Measurements from ENCODE around the gene TOX2.

The TOX2 gene

GRCh38 chr20:43917380-43917779 is 2.7 kb downstream of the TOX2 start:
- no CpG with 5 or more reads among the region's 9 CpGs for WGBS (ENCODE audit: extremely low coverage, insufficient coverage, low lambda C conversion rate)
- no peak overlapping the region for H4K5ac ChIP-seq (ENCODE audit: low read length)
- H3K27ac ChIP-seq (ENCODE audit: low read depth, low read length): no peak overlapping the region
- H2BK5ac ChIP-seq (ENCODE audit: low read length): no peak overlapping the region
- no peak overlapping the region for H3K4me2 ChIP-seq (ENCODE audit: low read length)
- no peak for DNase-seq
- H3K79me1 ChIP-seq (ENCODE audit: low read length): no peaks in the 10 kb centered on the region
- H3K9ac ChIP-seq (ENCODE audit: low read length): no peak overlapping the region
- H2AK5ac ChIP-seq (ENCODE audit: low read length): no peak overlapping the region
- H3K4me1 ChIP-seq (ENCODE audit: control insufficient read depth, low read depth, low read length): peaks cover 5% of the 10 kb centered on the region
- no peaks in the 10 kb centered on the region for H3K36me3 ChIP-seq (ENCODE audit: control insufficient read depth, insufficient read depth, low read length)
- no peak overlapping the region for H2BK120ac ChIP-seq (ENCODE audit: low read depth, low read length)
- H4K8ac ChIP-seq (ENCODE audit: low read depth, low read length): no peak overlapping the region
- no peak overlapping the region for H3K4me3 ChIP-seq (ENCODE audit: low read length)
- H3K79me2 ChIP-seq (ENCODE audit: control insufficient read depth, insufficient read depth, low read length): no peaks in the 10 kb centered on the region
- H3K27me3 ChIP-seq (ENCODE audit: insufficient read depth, low read length, poor library complexity): peaks cover 2% of the 10 kb centered on the region
- no peak overlapping the region for H2BK15ac ChIP-seq (replicated peaks; ENCODE audit: low read depth)
- H3K56ac ChIP-seq (ENCODE audit: low read length): no peak overlapping the region
- H3K4ac ChIP-seq (ENCODE audit: low read depth, low read length): no peak overlapping the region
- no peak overlapping the region for H3K18ac ChIP-seq (ENCODE audit: low read length)
- H3K23ac ChIP-seq (ENCODE audit: low read length): no peak overlapping the region

- WGBS (ENCODE audit: extremely low coverage, insufficient coverage, low lambda C conversion rate): no CpG with 5 or more reads among the region's 6 CpGs
These were observed 5.2 kb downstream of the TOX2 start for GRCh38 chr20:43919686-43920403.

GRCh38 chr20:43920797-43921196 is 6.1 kb downstream of the TOX2 start:
- peaks cover 2% of the 10 kb centered on the region for H3K27me3 ChIP-seq (ENCODE audit: insufficient read depth, low read length, poor library complexity)
- no CpG with 5 or more reads among the region's 4 CpGs for WGBS (ENCODE audit: extremely low coverage, insufficient coverage, low lambda C conversion rate)
- no peak overlapping the region for H2BK15ac ChIP-seq (replicated peaks; ENCODE audit: low read depth)
- H3K27ac ChIP-seq (ENCODE audit: low read depth, low read length): no peak overlapping the region
- no peak overlapping the region for H3K23ac ChIP-seq (ENCODE audit: low read length)
- H3K36me3 ChIP-seq (ENCODE audit: control insufficient read depth, insufficient read depth, low read length): no peaks in the 10 kb centered on the region
- no peak overlapping the region for H4K5ac ChIP-seq (ENCODE audit: low read length)
- DNase-seq: no peak
- H3K9ac ChIP-seq (ENCODE audit: low read length): no peak overlapping the region
- H3K56ac ChIP-seq (ENCODE audit: low read length): no peak overlapping the region
- no peak overlapping the region for H3K4me2 ChIP-seq (ENCODE audit: low read length)
- H3K4me3 ChIP-seq (ENCODE audit: low read length): no peak overlapping the region
- H3K18ac ChIP-seq (ENCODE audit: low read length): no peak overlapping the region
- H2BK120ac ChIP-seq (ENCODE audit: low read depth, low read length): no peak overlapping the region
- H3K4me1 ChIP-seq (ENCODE audit: control insufficient read depth, low read depth, low read length): no peaks in the 10 kb centered on the region
- H3K79me2 ChIP-seq (ENCODE audit: control insufficient read depth, insufficient read depth, low read length): no peaks in the 10 kb centered on the region
- H2AK5ac ChIP-seq (ENCODE audit: low read length): no peak overlapping the region
- no peaks in the 10 kb centered on the region for H3K79me1 ChIP-seq (ENCODE audit: low read length)
- H4K8ac ChIP-seq (ENCODE audit: low read depth, low read length): no peak overlapping the region
- no peak overlapping the region for H3K4ac ChIP-seq (ENCODE audit: low read depth, low read length)
- H2BK5ac ChIP-seq (ENCODE audit: low read length): no peak overlapping the region

More at GRCh38 chr20:43919686-43920403, 5.2 kb downstream of the TOX2 start:
- no peaks in the 10 kb centered on the region for H3K79me2 ChIP-seq (ENCODE audit: control insufficient read depth, insufficient read depth, low read length)
- no peak overlapping the region for H3K4me2 ChIP-seq (ENCODE audit: low read length)
- no peak overlapping the region for H2AK5ac ChIP-seq (ENCODE audit: low read length)
- no peak overlapping the region for H4K5ac ChIP-seq (ENCODE audit: low read length)
- no peak overlapping the region for H3K56ac ChIP-seq (ENCODE audit: low read length)
- no peaks in the 10 kb centered on the region for H3K36me3 ChIP-seq (ENCODE audit: control insufficient read depth, insufficient read depth, low read length)
- H3K4me1 ChIP-seq (ENCODE audit: control insufficient read depth, low read depth, low read length): peaks cover 5% of the 10 kb centered on the region
- no peak for DNase-seq
- H3K27me3 ChIP-seq (ENCODE audit: insufficient read depth, low read length, poor library complexity): peaks cover 2% of the 10 kb centered on the region
- no peak overlapping the region for H3K18ac ChIP-seq (ENCODE audit: low read length)
- no peak overlapping the region for H3K23ac ChIP-seq (ENCODE audit: low read length)
- H3K9ac ChIP-seq (ENCODE audit: low read length): no peak overlapping the region
- H3K27ac ChIP-seq (ENCODE audit: low read depth, low read length): no peak overlapping the region
- H3K79me1 ChIP-seq (ENCODE audit: low read length): no peaks in the 10 kb centered on the region
- H2BK5ac ChIP-seq (ENCODE audit: low read length): no peak overlapping the region
- H2BK15ac ChIP-seq (replicated peaks; ENCODE audit: low read depth): no peak overlapping the region
- H3K4me3 ChIP-seq (ENCODE audit: low read length): no peak overlapping the region
- H4K8ac ChIP-seq (ENCODE audit: low read depth, low read length): no peak overlapping the region
- H3K4ac ChIP-seq (ENCODE audit: low read depth, low read length): no peak overlapping the region
- H2BK120ac ChIP-seq (ENCODE audit: low read depth, low read length): no peak overlapping the region

GRCh38 chr20:43921227-43921780 is 6.7 kb downstream of the TOX2 start:
- no peak for DNase-seq
- H2BK15ac ChIP-seq (replicated peaks; ENCODE audit: low read depth): no peak overlapping the region
- H3K79me2 ChIP-seq (ENCODE audit: control insufficient read depth, insufficient read depth, low read length): no peaks in the 10 kb centered on the region
- H3K27ac ChIP-seq (ENCODE audit: low read depth, low read length): no peak overlapping the region
- H3K27me3 ChIP-seq (ENCODE audit: insufficient read depth, low read length, poor library complexity): no peaks in the 10 kb centered on the region
- no peak overlapping the region for H3K4ac ChIP-seq (ENCODE audit: low read depth, low read length)
- no peak overlapping the region for H4K5ac ChIP-seq (ENCODE audit: low read length)
- no peaks in the 10 kb centered on the region for H3K36me3 ChIP-seq (ENCODE audit: control insufficient read depth, insufficient read depth, low read length)
- H2BK120ac ChIP-seq (ENCODE audit: low read depth, low read length): no peak overlapping the region
- H3K4me2 ChIP-seq (ENCODE audit: low read length): no peak overlapping the region
- no peak overlapping the region for H4K8ac ChIP-seq (ENCODE audit: low read depth, low read length)
- no peak overlapping the region for H3K9ac ChIP-seq (ENCODE audit: low read length)
- H3K23ac ChIP-seq (ENCODE audit: low read length): no peak overlapping the region
- H3K18ac ChIP-seq (ENCODE audit: low read length): no peak overlapping the region
- no peaks in the 10 kb centered on the region for H3K79me1 ChIP-seq (ENCODE audit: low read length)
- no peak overlapping the region for H3K56ac ChIP-seq (ENCODE audit: low read length)
- H2BK5ac ChIP-seq (ENCODE audit: low read length): no peak overlapping the region
- H3K4me1 ChIP-seq (ENCODE audit: control insufficient read depth, low read depth, low read length): no peaks in the 10 kb centered on the region
- WGBS (ENCODE audit: extremely low coverage, insufficient coverage, low lambda C conversion rate): no CpG with 5 or more reads among the region's 2 CpGs
- no peak overlapping the region for H2AK5ac ChIP-seq (ENCODE audit: low read length)
- no peak overlapping the region for H3K4me3 ChIP-seq (ENCODE audit: low read length)

- H3K4me2 ChIP-seq (ENCODE audit: low read length): no peak overlapping the region
- no peak overlapping the region for H4K8ac ChIP-seq (ENCODE audit: low read depth, low read length)
- no peak overlapping the region for H2BK15ac ChIP-seq (replicated peaks; ENCODE audit: low read depth)
- H3K4ac ChIP-seq (ENCODE audit: low read depth, low read length): no peak overlapping the region
- no peak overlapping the region for H3K9ac ChIP-seq (ENCODE audit: low read length)
- H2BK120ac ChIP-seq (ENCODE audit: low read depth, low read length): no peak overlapping the region
- H3K23ac ChIP-seq (ENCODE audit: low read length): no peak overlapping the region
- H2AK5ac ChIP-seq (ENCODE audit: low read length): no peak overlapping the region
- no peaks in the 10 kb centered on the region for H3K79me1 ChIP-seq (ENCODE audit: low read length)
- H2BK5ac ChIP-seq (ENCODE audit: low read length): no peak overlapping the region
- H3K36me3 ChIP-seq (ENCODE audit: control insufficient read depth, insufficient read depth, low read length): no peaks in the 10 kb centered on the region
- no peaks in the 10 kb centered on the region for H3K4me1 ChIP-seq (ENCODE audit: control insufficient read depth, low read depth, low read length)
- H3K4me3 ChIP-seq (ENCODE audit: low read length): no peak overlapping the region
- H3K79me2 ChIP-seq (ENCODE audit: control insufficient read depth, insufficient read depth, low read length): no peaks in the 10 kb centered on the region
- no peak for DNase-seq
- no CpG with 5 or more reads among the region's 2 CpGs for WGBS (ENCODE audit: extremely low coverage, insufficient coverage, low lambda C conversion rate)
- no peaks in the 10 kb centered on the region for H3K27me3 ChIP-seq (ENCODE audit: insufficient read depth, low read length, poor library complexity)
- no peak overlapping the region for H3K27ac ChIP-seq (ENCODE audit: low read depth, low read length)
- H4K5ac ChIP-seq (ENCODE audit: low read length): no peak overlapping the region
- no peak overlapping the region for H3K56ac ChIP-seq (ENCODE audit: low read length)
- H3K18ac ChIP-seq (ENCODE audit: low read length): no peak overlapping the region
These were observed 8.0 kb downstream of the TOX2 start for GRCh38 chr20:43922614-43923013.

GRCh38 chr20:43923322-43923721 is 8.7 kb downstream of the TOX2 start:
- no peaks in the 10 kb centered on the region for H3K79me2 ChIP-seq (ENCODE audit: control insufficient read depth, insufficient read depth, low read length)
- H4K8ac ChIP-seq (ENCODE audit: low read depth, low read length): no peak overlapping the region
- no peak overlapping the region for H2AK5ac ChIP-seq (ENCODE audit: low read length)
- H3K27ac ChIP-seq (ENCODE audit: low read depth, low read length): no peak overlapping the region
- H2BK5ac ChIP-seq (ENCODE audit: low read length): no peak overlapping the region
- no peak overlapping the region for H3K4me3 ChIP-seq (ENCODE audit: low read length)
- H2BK15ac ChIP-seq (replicated peaks; ENCODE audit: low read depth): no peak overlapping the region
- no CpG with 5 or more reads among the region's 3 CpGs for WGBS (ENCODE audit: extremely low coverage, insufficient coverage, low lambda C conversion rate)
- H3K79me1 ChIP-seq (ENCODE audit: low read length): no peaks in the 10 kb centered on the region
- no peak overlapping the region for H3K56ac ChIP-seq (ENCODE audit: low read length)
- H3K4me2 ChIP-seq (ENCODE audit: low read length): no peak overlapping the region
- no peak for DNase-seq
- H3K18ac ChIP-seq (ENCODE audit: low read length): no peak overlapping the region
- H3K9ac ChIP-seq (ENCODE audit: low read length): no peak overlapping the region
- no peaks in the 10 kb centered on the region for H3K4me1 ChIP-seq (ENCODE audit: control insufficient read depth, low read depth, low read length)
- no peaks in the 10 kb centered on the region for H3K27me3 ChIP-seq (ENCODE audit: insufficient read depth, low read length, poor library complexity)
- no peaks in the 10 kb centered on the region for H3K36me3 ChIP-seq (ENCODE audit: control insufficient read depth, insufficient read depth, low read length)
- no peak overlapping the region for H3K4ac ChIP-seq (ENCODE audit: low read depth, low read length)
- no peak overlapping the region for H2BK120ac ChIP-seq (ENCODE audit: low read depth, low read length)
- H3K23ac ChIP-seq (ENCODE audit: low read length): no peak overlapping the region
- H4K5ac ChIP-seq (ENCODE audit: low read length): no peak overlapping the region
